Caco-2 (cell line): Measurements from ENCODE around the gene USP22. TPM values are rescaled to one million over a fixed set of nuclear protein-coding genes. Genes with fewer than 3 reads are reported as not detected.
"Not testable (repeated sequence)": the region's sequence is repeated elsewhere in the genome, so short reads cannot be mapped to it uniquely, and the experiment has no call there.

Experiments used
- BruUV-seq: library from RNA; stranded (reverse); fragments of 400-500 nt; replicated peaks from 2 replicates; lab custom pipeline; 2021; lab: Mats Ljungman, UMichigan
- CTCF ChIA-PET: fragments of 300-600 bp; sonication (Branson Sonifier 250); formaldehyde crosslinking; loops from one replicate; lab custom pipeline; 2022; ENCODE audit warnings: antibody characterized with exemption; lab: Charles Lee
- POLR2A ChIA-PET: fragments of 300-600 bp; sonication (Branson Sonifier 250); formaldehyde crosslinking; loops from one replicate; lab custom pipeline; 2022; ENCODE audit warnings: antibody characterized with exemption; lab: Charles Lee
- DNase-seq, 2 experiments: peaks; one replicate each; pipeline versions ENCODE4 v3.0.0 to v3.0.0-alpha.2; 2020 to 2022
- H3K27me3 ChIP-seq: replicated peaks from 2 replicates; pipeline ENCODE4 v1.6.0; 2011; ENCODE audit warnings: low read length; ENCODE audit not compliant: control insufficient read depth, insufficient read depth
- H3K36me3 ChIP-seq: 2 replicates; pipeline ENCODE4 v1.5.1; 2011; ENCODE audit warnings: low read length; ENCODE audit not compliant: control insufficient read depth, insufficient read depth
- H3K4me1 ChIP-seq: fragments of 250-450 bp; sonication (Bioruptor Pico); 2 replicates; pipeline ENCODE4 v1.5.1; 2020; ENCODE audit warnings: mild to moderate bottlenecking
- H3K4me3 ChIP-seq: 2 replicates; pipeline ENCODE4 v1.5.1; 2011; ENCODE audit warnings: low read depth, mild to moderate bottlenecking, control low read depth, low read length
- H3K9me3 ChIP-seq: fragments of 250-450 bp; sonication (Bioruptor Pico); 2 replicates; pipeline ENCODE4 v1.5.1; 2020; ENCODE audit warnings: mild to moderate bottlenecking, moderate library complexity
- H3K27ac Mint-ChIP-seq: one replicate; pipeline ENCODE4 v1.8.0; 2022; ENCODE audit warnings: mixed read lengths; ENCODE audit not compliant: unreplicated experiment
- H3K27me3 Mint-ChIP-seq: one replicate; pipeline ENCODE4 v1.8.0; 2022; ENCODE audit warnings: mixed read lengths; ENCODE audit not compliant: insufficient read depth, unreplicated experiment
- H3K36me3 Mint-ChIP-seq: one replicate; pipeline ENCODE4 v1.8.0; 2022; ENCODE audit warnings: mild to moderate bottlenecking, mixed read lengths; ENCODE audit not compliant: insufficient read depth, unreplicated experiment
- H3K4me1 Mint-ChIP-seq: one replicate; pipeline ENCODE4 v1.8.0; 2022; ENCODE audit warnings: low read depth, mixed read lengths; ENCODE audit not compliant: unreplicated experiment
- H3K4me3 Mint-ChIP-seq: one replicate; pipeline ENCODE4 v1.8.0; 2022; ENCODE audit warnings: mild to moderate bottlenecking, moderate library complexity, mixed read lengths; ENCODE audit not compliant: unreplicated experiment
- H3K9me3 Mint-ChIP-seq: one replicate; pipeline ENCODE4 v1.8.0; 2022; ENCODE audit warnings: mixed read lengths; ENCODE audit not compliant: unreplicated experiment
- intact Hi-C: fragments of 100-400 bp; cut with micrococcal nuclease; formaldehyde crosslinking; loops from one replicate; pipeline ENCODE4 v1.10.0; 2022; ENCODE audit not compliant: unreplicated experiment
- total RNA-seq: library from RNA; stranded (reverse); gene quantifications from 2 replicates; pipeline ENCODE4 v1.2.3, GENCODE V29; 2022
- TF ChIP-seq, protein P1 (sequence below), 2 experiments: fragments of 200-600 bp in 1 of 2; IDR thresholded peaks; 1 replicate in 1 of 2; 2 replicates in 1 of 2; pipeline versions ENCODE4 v1.5.1 to v1.8.0; 2011 to 2022; ENCODE audit warnings: antibody characterized with exemption in 1 of 2, control low read depth in 1 of 2, inconsistent platforms in 1 of 2, low read depth in 1 of 2, low read length in 1 of 2, mild to moderate bottlenecking in 1 of 2, moderate library complexity in 1 of 2; ENCODE audit not compliant: insufficient read depth in 1 of 2, severe bottlenecking in 1 of 2, unreplicated experiment in 1 of 2

USP22 gene
- total RNA-seq, 1 experiment from 2014 or later: 267 TPM

DNA sequence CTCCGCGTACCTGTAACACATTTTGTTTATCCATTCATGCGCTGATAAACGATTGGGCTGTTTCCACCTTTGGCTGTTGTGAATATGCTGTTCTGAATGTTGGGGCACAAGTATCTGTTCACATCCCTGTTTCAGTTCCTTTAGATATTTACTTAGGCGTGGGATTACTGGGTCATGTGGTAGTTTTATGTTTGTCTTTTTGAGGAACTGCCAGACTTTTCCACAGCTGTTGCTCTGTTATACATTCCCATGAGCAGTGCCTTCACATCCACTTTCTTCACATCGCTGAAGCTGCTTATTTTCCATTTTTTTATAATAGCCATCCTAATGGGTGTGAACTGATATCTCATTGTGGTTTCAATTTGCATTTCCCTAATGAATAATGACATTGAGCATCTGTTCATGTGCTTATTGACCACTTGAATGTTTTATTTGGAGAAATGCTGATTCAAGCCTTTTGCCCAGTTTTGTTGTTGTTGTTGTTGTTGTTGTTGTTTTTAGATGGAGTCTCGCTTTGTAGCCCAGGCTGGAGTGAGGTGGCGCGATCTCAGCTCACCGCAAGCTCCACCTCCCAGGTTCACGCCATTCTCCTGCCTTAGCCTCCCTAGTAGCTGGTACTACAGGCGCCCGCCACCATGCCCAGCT lies 65.1 kb downstream of the USP22 start:
- H3K9me3 ChIP-seq, H3K27ac Mint-ChIP-seq, H3K36me3 ChIP-seq, CTCF ChIA-PET, intact Hi-C loops, H3K4me3 Mint-ChIP-seq, DNase-seq, H3K4me3 ChIP-seq, BruUV-seq, H3K27me3 ChIP-seq, H3K27me3 Mint-ChIP-seq, H3K36me3 Mint-ChIP-seq, H3K9me3 Mint-ChIP-seq, POLR2A ChIA-PET: not testable (repeated sequence)
- peaks cover 16% of the 10 kb centered on the region for H3K4me1 ChIP-seq
- H3K4me1 Mint-ChIP-seq: peaks cover 18% of the 10 kb centered on the region

DNA sequence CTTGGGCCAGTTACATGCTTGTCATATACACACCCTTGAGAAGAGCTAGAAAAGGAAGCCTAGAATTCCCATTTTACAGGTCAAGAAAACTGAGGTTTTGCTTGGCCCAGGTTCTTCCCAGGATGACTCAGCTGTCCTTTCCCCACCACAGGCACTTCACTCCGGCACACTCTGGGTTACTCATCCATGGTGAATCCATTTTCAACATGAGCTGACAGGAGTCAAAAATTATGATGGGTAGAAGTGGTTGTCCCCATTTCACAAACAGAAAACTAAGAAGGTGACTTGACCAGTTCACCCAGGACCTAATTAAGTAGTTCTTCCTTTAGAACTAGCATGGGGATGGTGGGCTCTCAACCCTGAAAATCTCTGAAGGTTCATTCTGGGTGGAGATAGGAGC lies 67.2 kb downstream of the USP22 start:
- no peaks in the 10 kb centered on the region for H3K27me3 Mint-ChIP-seq

DNA sequence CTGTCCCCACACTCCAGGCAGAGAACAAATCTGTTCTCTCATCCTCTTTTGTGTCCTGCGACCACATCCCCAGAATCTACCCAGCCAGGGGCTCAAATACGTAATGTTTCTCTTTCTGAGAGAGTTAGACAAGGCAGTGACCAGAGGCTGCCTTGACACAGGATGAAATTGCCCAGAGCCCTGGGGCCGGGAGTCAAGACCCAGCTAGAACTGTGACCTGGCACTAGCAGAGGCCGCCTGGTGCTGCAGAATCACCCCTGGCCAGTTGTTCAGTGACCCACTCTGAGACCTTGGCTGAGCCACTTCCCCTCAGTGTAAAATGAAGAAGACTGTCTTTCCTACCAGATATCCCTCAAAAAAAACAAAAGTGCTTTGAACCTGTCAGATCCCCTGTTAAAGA lies 72.5 kb downstream of the USP22 start:
- intact Hi-C loops: no loop called here
- Mint-ChIP-seq H3K27ac (no peak overlapping the region), H3K9me3 (no peaks in the 10 kb centered on the region), H3K36me3 (no peaks in the 10 kb centered on the region), H3K4me3 (no peak overlapping the region), H3K27me3 (no peaks in the 10 kb centered on the region), H3K4me1 (peaks cover 20% of the 10 kb centered on the region)
- POLR2A ChIA-PET: no interaction called here
- Histone ChIP-seq H3K4me1 (peaks cover 17% of the 10 kb centered on the region), H3K36me3 (no peaks in the 10 kb centered on the region), H3K9me3 (no peaks in the 10 kb centered on the region), H3K4me3 (no peak overlapping the region), H3K27me3 (no peaks in the 10 kb centered on the region)
- no TSS peak for BruUV-seq
- CTCF ChIA-PET: no interaction called here
- no peak for DNase-seq
- TF ChIP-seq, protein P1, sequence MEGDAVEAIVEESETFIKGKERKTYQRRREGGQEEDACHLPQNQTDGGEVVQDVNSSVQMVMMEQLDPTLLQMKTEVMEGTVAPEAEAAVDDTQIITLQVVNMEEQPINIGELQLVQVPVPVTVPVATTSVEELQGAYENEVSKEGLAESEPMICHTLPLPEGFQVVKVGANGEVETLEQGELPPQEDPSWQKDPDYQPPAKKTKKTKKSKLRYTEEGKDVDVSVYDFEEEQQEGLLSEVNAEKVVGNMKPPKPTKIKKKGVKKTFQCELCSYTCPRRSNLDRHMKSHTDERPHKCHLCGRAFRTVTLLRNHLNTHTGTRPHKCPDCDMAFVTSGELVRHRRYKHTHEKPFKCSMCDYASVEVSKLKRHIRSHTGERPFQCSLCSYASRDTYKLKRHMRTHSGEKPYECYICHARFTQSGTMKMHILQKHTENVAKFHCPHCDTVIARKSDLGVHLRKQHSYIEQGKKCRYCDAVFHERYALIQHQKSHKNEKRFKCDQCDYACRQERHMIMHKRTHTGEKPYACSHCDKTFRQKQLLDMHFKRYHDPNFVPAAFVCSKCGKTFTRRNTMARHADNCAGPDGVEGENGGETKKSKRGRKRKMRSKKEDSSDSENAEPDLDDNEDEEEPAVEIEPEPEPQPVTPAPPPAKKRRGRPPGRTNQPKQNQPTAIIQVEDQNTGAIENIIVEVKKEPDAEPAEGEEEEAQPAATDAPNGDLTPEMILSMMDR (IDR thresholded peaks at IDR 0.05; ENCODE audit: insufficient read depth in 1 of 2, low read depth in 1 of 2, low read length in 1 of 2, severe bottlenecking in 1 of 2, unreplicated experiment in 1 of 2): no peak

More for the DNA sequence above, 67.2 kb downstream of the USP22 start:
- Mint-ChIP-seq H3K9me3 (no peaks in the 10 kb centered on the region), H3K4me3 (no peak overlapping the region), H3K4me1 (peaks cover 18% of the 10 kb centered on the region), H3K27ac (no peak overlapping the region), H3K36me3 (no peaks in the 10 kb centered on the region)
- no TSS peak for BruUV-seq
- TF ChIP-seq, protein P1 (IDR thresholded peaks at IDR 0.05; ENCODE audit: insufficient read depth in 1 of 2, low read depth in 1 of 2, low read length in 1 of 2, severe bottlenecking in 1 of 2, unreplicated experiment in 1 of 2): no peak
- no peaks in the 10 kb centered on the region for H3K36me3 ChIP-seq
- H3K4me1 ChIP-seq: peaks cover 16% of the 10 kb centered on the region
- POLR2A ChIA-PET: no interaction called here
- no peak for DNase-seq
- no peaks in the 10 kb centered on the region for H3K9me3 ChIP-seq
- CTCF ChIA-PET: no interaction called here
- intact Hi-C loops: no loop called here
- H3K4me3 ChIP-seq: no peak overlapping the region
- H3K27me3 ChIP-seq: no peaks in the 10 kb centered on the region
